NCI-H82 (cell line): ENCODE measurements around the gene KRTAP12-4.
"Not testable (repeated sequence)": the region's sequence is repeated elsewhere in the genome, so short reads cannot be mapped to it uniquely, and the experiment has no call there.

Experiments
- DNase-seq: peaks from one replicate; lab custom pipeline; 2025; lab: John Stamatoyannopoulos, UW

KRTAP12-4 gene

GRCh38 chr21:44610157-44610843 lies 44.2 kb downstream of the KRTAP12-4 start:
- not testable (repeated sequence) for DNase-seq

GRCh38 chr21:44609193-44609592 lies 45.3 kb downstream of the KRTAP12-4 start:
- DNase-seq, result no peak

- no peak for DNase-seq
These were observed 48.0 kb downstream of the KRTAP12-4 start for GRCh38 chr21:44606495-44606894.
